WTC11 (cell line): Measurements from ENCODE around the gene RECQL5. TPM values are rescaled to one million over a fixed set of nuclear protein-coding genes. Genes with fewer than 3 reads are reported as not detected.

Experiments
- ATAC-seq: fragments of 200-7000 bp; cut with Tn5 transposase; 2 replicates; pipeline ENCODE4 v1.10.0; 2021; ENCODE audit warnings: mild to moderate bottlenecking, moderate library complexity
- CTCF ChIA-PET: fragments of 300-600 bp; sonication (Branson Sonifier 250); formaldehyde crosslinking; loops from one replicate; lab custom pipeline; 2021; ENCODE audit warnings: antibody characterized with exemption; lab: Charles Lee
- POLR2A ChIA-PET: fragments of 350-600 bp; sonication (Branson Sonifier 250); formaldehyde crosslinking; loops from one replicate; lab custom pipeline; 2021; ENCODE audit warnings: antibody characterized with exemption; lab: Charles Lee
- DNase-seq: peaks from one replicate; pipeline ENCODE4 v3.0.0; 2021; ENCODE audit warnings: low spot score
- H3K27ac Mint-ChIP-seq: 2 replicates; pipeline ENCODE4 v1.8.0; 2021; ENCODE audit warnings: mixed read lengths
- H3K27me3 Mint-ChIP-seq: 2 replicates; pipeline ENCODE4 v1.8.0; 2021; ENCODE audit warnings: low read depth, mild to moderate bottlenecking, moderate library complexity, mixed read lengths
- H3K36me3 Mint-ChIP-seq: 2 replicates; pipeline ENCODE4 v1.8.0; 2021; ENCODE audit warnings: mixed read lengths
- H3K4me1 Mint-ChIP-seq: 2 replicates; pipeline ENCODE4 v1.8.0; 2022; ENCODE audit warnings: mixed read lengths
- H3K4me3 Mint-ChIP-seq: 2 replicates; pipeline ENCODE4 v1.8.0; 2021; ENCODE audit warnings: mild to moderate bottlenecking, moderate library complexity, mixed read lengths
- H3K9me3 Mint-ChIP-seq: 2 replicates; pipeline ENCODE4 v1.8.0; 2021; ENCODE audit warnings: mixed read lengths
- ARID4B ChIP-seq: sonication (generic); formaldehyde crosslinking; IDR thresholded peaks from 2 replicates; pipeline ENCODE4 v1.8.0; 2023; ENCODE audit warnings: missing genetic modification reagents, mild to moderate bottlenecking, borderline replicate concordance
- CREM ChIP-seq: sonication (generic); formaldehyde crosslinking; IDR thresholded peaks from 2 replicates; pipeline ENCODE4 v1.8.1; 2022; ENCODE audit warnings: mild to moderate bottlenecking, missing genetic modification reagents, moderate library complexity
- GABPB1 ChIP-seq: sonication (generic); formaldehyde crosslinking; IDR thresholded peaks from 2 replicates; pipeline ENCODE4 v1.8.1; 2023; ENCODE audit warnings: mild to moderate bottlenecking, missing genetic modification reagents
- NR2C2 ChIP-seq: sonication (generic); formaldehyde crosslinking; IDR thresholded peaks from 2 replicates; pipeline ENCODE4 v1.8.0; 2022; ENCODE audit warnings: mild to moderate bottlenecking, missing genetic modification reagents
- STAT6 ChIP-seq: sonication (generic); formaldehyde crosslinking; conservative IDR thresholded peaks from 2 replicates; pipeline ENCODE4 v1.8.1; 2023; ENCODE audit warnings: mild to moderate bottlenecking, low read depth, missing genetic modification reagents, moderate library complexity
- ZNF263 ChIP-seq: sonication (generic); formaldehyde crosslinking; IDR thresholded peaks from 2 replicates; pipeline ENCODE4 v1.8.1; 2022; ENCODE audit warnings: low read depth, mild to moderate bottlenecking, moderate library complexity, missing genetic modification reagents
- ZNF423 ChIP-seq: fragments of 250-450 bp; sonication (Bioruptor Pico); IDR thresholded peaks from 2 replicates; pipeline ENCODE4 v2.1.2; 2022; ENCODE audit warnings: mild to moderate bottlenecking, moderate library complexity
- ZNF425 ChIP-seq: fragments of 250-450 bp; sonication (Bioruptor Pico); conservative IDR thresholded peaks from 2 replicates; pipeline ENCODE4 v1.9.0; 2021; ENCODE audit warnings: mild to moderate bottlenecking
- total RNA-seq: library from RNA; stranded (reverse); gene quantifications from 3 replicates; pipeline ENCODE4 v1.2.3, GENCODE V29; 2021
- TF ChIP-seq, protein P1 (sequence below): sonication (generic); formaldehyde crosslinking; IDR thresholded peaks from 2 replicates; pipeline ENCODE4 v1.8.1; 2023; ENCODE audit warnings: mild to moderate bottlenecking, missing genetic modification reagents
- TF ChIP-seq, protein P2 (sequence below): fragments of 250-450 bp; sonication (Bioruptor Pico); IDR thresholded peaks from 2 replicates; pipeline ENCODE4 v1.9.0; 2021; ENCODE audit warnings: mild to moderate bottlenecking
- TF ChIP-seq, protein P3 (sequence below): fragments of 200-600 bp; IDR thresholded peaks from 2 replicates; pipeline ENCODE4 v1.8.0; 2022; ENCODE audit warnings: antibody characterized with exemption

Gene RECQL5
- total RNA-seq, 1 experiment from 2014 or later = 51.0 TPM

DNA sequence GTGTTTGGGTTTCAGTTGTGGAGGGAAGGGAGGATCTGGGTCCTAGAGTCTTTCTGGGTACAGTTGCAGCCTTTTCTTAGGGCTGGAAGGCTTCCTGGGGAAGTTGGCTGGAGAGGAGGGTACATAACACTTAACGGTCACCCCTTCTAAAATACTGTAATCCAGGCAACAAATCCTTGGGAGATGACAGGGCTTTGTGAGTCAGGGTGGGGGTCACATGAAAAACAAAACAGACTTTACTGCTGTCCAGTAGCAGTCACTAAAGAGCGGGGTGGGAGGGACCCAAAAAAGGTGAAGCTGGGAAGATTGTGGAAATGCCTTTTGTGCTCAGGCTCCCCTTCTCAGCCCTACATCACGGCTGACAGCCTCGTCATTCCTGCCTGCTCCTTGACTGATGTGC lies 6.5 kb upstream of the RECQL5 start (continued):
- TF ChIP-seq, protein P1, sequence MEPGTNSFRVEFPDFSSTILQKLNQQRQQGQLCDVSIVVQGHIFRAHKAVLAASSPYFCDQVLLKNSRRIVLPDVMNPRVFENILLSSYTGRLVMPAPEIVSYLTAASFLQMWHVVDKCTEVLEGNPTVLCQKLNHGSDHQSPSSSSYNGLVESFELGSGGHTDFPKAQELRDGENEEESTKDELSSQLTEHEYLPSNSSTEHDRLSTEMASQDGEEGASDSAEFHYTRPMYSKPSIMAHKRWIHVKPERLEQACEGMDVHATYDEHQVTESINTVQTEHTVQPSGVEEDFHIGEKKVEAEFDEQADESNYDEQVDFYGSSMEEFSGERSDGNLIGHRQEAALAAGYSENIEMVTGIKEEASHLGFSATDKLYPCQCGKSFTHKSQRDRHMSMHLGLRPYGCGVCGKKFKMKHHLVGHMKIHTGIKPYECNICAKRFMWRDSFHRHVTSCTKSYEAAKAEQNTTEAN (CRISPR knock-in tag) = no peak
- no peak for TF ChIP-seq GABPB1 (CRISPR knock-in tag)
- TF ChIP-seq NR2C2 (CRISPR knock-in tag) = no peak
- no peak for TF ChIP-seq ZNF423 (CRISPR knock-in tag)
- TF ChIP-seq, protein P2, sequence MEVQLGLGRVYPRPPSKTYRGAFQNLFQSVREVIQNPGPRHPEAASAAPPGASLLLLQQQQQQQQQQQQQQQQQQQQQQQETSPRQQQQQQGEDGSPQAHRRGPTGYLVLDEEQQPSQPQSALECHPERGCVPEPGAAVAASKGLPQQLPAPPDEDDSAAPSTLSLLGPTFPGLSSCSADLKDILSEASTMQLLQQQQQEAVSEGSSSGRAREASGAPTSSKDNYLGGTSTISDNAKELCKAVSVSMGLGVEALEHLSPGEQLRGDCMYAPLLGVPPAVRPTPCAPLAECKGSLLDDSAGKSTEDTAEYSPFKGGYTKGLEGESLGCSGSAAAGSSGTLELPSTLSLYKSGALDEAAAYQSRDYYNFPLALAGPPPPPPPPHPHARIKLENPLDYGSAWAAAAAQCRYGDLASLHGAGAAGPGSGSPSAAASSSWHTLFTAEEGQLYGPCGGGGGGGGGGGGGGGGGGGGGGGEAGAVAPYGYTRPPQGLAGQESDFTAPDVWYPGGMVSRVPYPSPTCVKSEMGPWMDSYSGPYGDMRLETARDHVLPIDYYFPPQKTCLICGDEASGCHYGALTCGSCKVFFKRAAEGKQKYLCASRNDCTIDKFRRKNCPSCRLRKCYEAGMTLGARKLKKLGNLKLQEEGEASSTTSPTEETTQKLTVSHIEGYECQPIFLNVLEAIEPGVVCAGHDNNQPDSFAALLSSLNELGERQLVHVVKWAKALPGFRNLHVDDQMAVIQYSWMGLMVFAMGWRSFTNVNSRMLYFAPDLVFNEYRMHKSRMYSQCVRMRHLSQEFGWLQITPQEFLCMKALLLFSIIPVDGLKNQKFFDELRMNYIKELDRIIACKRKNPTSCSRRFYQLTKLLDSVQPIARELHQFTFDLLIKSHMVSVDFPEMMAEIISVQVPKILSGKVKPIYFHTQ (CRISPR knock-in tag) = no peak
- TF ChIP-seq STAT6 = no peak

GRCh38 chr17:75672011-75672410 lies 5.1 kb upstream of the RECQL5 start:
- Mint-ChIP-seq H3K27me3 (no peaks in the 10 kb centered on the region), H3K4me3 (no peak overlapping the region), H3K4me1 (peaks cover 6% of the 10 kb centered on the region), H3K36me3 (peaks cover 42% of the 10 kb centered on the region), H3K9me3 (no peaks in the 10 kb centered on the region), H3K27ac (no peak overlapping the region)
- ChIA-PET POLR2A (no interaction called here), CTCF (interaction anchor here (0.8 to 5.6 kb wide), 6 partner anchors 20 to 82 kb away, joined by 3 to 72 read pairs (median 5); partner anchors contain the start of gene SMIM5)
- DNase-seq (no peak), ATAC-seq (no peak)
- TF ChIP-seq CREM (CRISPR knock-in tag) (no peak), ZNF263 (CRISPR knock-in tag) (no peak), ZNF425 (CRISPR knock-in tag) (no peak), ARID4B (no peak)
- TF ChIP-seq, protein P3, sequence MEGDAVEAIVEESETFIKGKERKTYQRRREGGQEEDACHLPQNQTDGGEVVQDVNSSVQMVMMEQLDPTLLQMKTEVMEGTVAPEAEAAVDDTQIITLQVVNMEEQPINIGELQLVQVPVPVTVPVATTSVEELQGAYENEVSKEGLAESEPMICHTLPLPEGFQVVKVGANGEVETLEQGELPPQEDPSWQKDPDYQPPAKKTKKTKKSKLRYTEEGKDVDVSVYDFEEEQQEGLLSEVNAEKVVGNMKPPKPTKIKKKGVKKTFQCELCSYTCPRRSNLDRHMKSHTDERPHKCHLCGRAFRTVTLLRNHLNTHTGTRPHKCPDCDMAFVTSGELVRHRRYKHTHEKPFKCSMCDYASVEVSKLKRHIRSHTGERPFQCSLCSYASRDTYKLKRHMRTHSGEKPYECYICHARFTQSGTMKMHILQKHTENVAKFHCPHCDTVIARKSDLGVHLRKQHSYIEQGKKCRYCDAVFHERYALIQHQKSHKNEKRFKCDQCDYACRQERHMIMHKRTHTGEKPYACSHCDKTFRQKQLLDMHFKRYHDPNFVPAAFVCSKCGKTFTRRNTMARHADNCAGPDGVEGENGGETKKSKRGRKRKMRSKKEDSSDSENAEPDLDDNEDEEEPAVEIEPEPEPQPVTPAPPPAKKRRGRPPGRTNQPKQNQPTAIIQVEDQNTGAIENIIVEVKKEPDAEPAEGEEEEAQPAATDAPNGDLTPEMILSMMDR = no peak
